Choroid plexus epithelial cell (primary cell): ENCODE measurements around the gene BZW1.

Experiments used
- DNase-seq: peaks from one replicate; pipeline ENCODE4 v3.0.0-alpha.2; 2010; ENCODE audit warnings: low read depth
- H3K4me3 ChIP-seq: 2 replicates; pipeline ENCODE4 v1.5.1; 2011; ENCODE audit warnings: low read depth, mild to moderate bottlenecking, control low read depth, low read length, moderate library complexity
- CTCF ChIP-seq: conservative IDR thresholded peaks from 2 replicates; pipeline ENCODE4 v1.5.1; 2011; ENCODE audit warnings: low read depth, mild to moderate bottlenecking, control low read depth, inconsistent platforms, low read length, moderate library complexity

Gene BZW1

DNA sequence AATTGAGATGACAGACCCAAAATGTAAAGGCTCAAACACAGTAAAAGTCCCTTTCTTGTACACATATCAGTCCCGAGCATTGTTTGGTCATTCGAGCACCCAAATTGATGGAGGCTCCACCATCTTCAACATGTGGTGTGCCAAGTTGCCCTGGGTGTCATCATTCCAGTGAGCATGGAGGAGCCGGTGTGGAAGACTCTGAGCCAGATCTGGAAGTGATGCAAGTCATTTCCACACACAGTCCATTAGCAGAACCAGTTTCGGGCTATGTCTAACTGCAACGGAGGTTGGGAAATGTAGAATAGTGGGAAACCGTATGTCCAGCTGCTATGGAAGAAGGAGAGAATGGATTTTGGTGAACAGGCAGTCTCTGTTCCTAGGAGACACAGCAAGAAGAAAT, 40.9 kb upstream of the BZW1 start:
- DNase-seq: no peak
- TF ChIP-seq CTCF: no peak
- H3K4me3 ChIP-seq: no peak overlapping the region

DNA sequence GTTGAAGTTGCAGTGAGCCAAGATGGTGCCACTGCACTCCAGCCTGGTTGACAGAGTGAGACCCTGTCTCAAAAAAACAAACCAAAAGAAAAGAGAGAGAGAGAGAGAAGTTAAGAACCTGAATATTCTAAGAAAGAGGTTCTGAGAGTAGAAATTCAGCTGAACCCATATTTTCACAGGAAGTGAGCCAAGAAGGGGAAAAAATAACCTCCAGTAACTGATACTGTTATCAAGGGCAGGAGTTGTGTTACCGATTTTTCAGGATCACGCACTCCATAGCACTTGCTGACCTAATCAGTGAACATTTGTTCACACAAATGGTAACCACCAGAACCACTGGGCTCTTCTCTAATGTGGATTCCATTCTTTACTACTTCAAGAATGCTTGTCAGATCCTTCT, 39.1 kb upstream of the BZW1 start:
- TF ChIP-seq CTCF: no peak
- no peak for DNase-seq
- no peak overlapping the region for H3K4me3 ChIP-seq

- DNase-seq: no peak
- no peak overlapping the region for H3K4me3 ChIP-seq
- no peak for TF ChIP-seq CTCF
These were observed 38.6 kb upstream of the BZW1 start for GRCh38 chr2:200773083-200773482.

DNA sequence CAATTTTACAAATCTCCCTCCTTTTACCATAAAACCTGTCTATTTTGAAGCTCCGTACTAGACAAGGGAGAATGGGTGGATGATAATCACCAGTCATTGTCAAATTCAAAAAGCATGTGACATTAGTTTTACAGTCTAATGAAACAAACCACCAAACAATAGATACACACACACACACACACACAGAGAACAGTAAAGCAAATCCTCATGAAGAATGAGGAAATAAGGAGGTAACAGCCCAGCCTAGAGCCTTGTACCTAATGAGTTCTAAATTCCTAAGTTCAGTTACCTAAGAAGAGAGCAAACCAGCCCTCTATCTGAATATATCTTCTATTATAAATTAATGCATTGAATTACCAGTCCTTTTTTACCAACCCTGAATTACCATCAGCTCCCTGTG, 36.8 kb upstream of the BZW1 start:
- TF ChIP-seq CTCF: no peak
- no peak for DNase-seq
- no peak overlapping the region for H3K4me3 ChIP-seq

- H3K4me3 ChIP-seq: no peak overlapping the region
- TF ChIP-seq CTCF: no peak
- no peak for DNase-seq
These were observed 34.4 kb upstream of the BZW1 start for GRCh38 chr2:200777275-200777674.

GRCh38 chr2:200778038-200778437, 33.7 kb upstream of the BZW1 start:
- peak; percentile 55 for DNase-seq
- no peak for TF ChIP-seq CTCF

GRCh38 chr2:200779214-200779613, 32.5 kb upstream of the BZW1 start:
- DNase-seq: no peak
- H3K4me3 ChIP-seq: no peak overlapping the region
- TF ChIP-seq CTCF: no peak

More at GRCh38 chr2:200778038-200778437, 33.7 kb upstream of the BZW1 start:
- H3K4me3 ChIP-seq: no peak overlapping the region
